ENCODE data around the gene DMD.
"Not testable (repeated sequence)": the region's sequence is repeated elsewhere in the genome, so short reads cannot be mapped to it uniquely, and the experiment has no call there.

The DMD gene

GRCh38 chrX:31663172-31663571 lies 1548.2 kb downstream of the DMD start:
- DNase-seq: no peak

DNA sequence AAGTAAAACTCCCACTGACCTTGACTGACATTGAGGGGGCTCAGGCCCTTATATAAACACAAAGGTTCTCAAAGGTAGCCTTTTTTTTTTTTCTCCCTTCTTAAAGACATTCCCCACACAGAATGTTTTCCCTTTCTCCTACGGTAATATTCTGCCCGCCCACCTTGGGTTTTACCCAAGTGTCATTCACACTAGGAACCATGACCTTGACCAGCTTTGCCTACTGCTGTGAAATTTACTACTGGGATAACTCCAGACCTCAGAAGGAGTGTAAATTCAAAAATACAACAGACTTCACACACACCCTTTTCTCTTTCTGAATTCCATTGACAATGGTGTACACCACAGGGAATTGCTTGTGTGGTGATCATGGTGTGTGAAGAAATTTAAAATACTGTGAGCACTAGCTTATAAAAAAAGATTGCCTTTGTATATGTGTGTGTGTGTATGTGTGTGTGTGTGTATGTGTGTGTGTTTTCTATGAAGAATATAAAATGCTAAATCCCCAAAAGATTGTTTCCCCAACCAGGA lies 1550.0 kb downstream of the DMD start:
- DNase-seq: no peak

- DNase-seq: no peak
Measured at GRCh38 chrX:31658360-31658759, 1553.0 kb downstream of the DMD start.

DNA sequence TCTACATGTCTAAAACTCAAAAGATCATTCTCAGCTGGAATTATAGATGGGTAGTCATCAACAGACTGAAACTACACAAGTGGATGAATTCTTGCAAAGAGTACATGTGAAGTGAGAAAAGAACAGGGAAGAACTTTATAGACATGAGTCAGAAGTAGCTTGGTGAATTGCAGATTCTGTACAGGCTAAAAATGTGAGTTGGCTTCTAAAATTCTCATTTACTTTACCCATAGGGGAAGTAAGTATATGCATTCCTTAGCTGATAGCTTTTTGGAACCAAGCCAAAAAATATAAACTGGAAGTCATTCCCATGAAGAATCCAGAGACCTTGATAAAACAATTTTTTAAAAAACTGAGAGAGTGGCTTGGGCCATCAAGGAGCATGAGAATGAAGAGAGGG lies 1555.3 kb downstream of the DMD start:
- no peak for DNase-seq

GRCh38 chrX:31653422-31653821 lies 1557.9 kb downstream of the DMD start:
- DNase-seq: no peak

GRCh38 chrX:31652650-31653049 lies 1558.7 kb downstream of the DMD start:
- DNase-seq: no peak

DNA sequence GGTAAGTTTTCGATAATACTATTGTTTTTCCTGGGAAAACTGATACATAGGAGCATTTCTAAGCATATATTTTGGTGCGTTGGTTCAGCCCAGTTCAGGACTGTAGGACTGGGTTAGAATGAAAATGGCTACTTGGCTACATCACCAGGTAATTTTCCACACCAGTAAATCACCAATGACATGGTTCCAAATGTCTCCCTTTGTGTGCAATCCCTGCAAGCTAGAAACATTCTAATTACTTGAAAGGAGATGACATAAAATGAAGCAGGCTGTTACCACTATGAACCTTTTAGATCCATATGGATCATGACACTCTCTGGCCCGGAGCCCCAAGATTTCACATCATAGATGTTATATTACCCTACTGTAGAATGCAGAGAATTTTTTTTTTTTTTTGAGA lies 1562.1 kb downstream of the DMD start:
- DNase-seq: no peak

GRCh38 chrX:31633349-31633748 lies 1578.0 kb downstream of the DMD start:
- no peak for DNase-seq

- DNase-seq: no peak
Measured at GRCh38 chrX:31629195-31629594, 1582.2 kb downstream of the DMD start.

DNA sequence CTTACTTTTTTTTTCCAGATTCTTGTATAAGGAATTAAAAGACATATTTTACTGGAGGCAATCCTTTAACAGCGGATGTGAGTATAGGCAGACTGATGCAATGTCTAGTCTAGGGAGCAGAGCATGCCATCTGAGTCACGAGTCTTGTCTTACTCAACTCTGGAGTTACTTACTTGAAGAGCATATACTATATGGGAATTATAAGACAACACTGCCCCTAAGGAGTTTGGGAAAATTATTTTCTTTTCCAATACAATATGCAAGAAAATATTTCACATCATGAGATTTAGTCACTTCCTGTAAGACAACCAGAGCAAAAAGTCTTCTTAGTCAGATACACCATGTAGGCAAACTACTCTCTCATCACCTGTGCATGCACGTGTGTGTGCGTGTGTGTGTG lies 1602.2 kb downstream of the DMD start:
- no peak for DNase-seq

DNA sequence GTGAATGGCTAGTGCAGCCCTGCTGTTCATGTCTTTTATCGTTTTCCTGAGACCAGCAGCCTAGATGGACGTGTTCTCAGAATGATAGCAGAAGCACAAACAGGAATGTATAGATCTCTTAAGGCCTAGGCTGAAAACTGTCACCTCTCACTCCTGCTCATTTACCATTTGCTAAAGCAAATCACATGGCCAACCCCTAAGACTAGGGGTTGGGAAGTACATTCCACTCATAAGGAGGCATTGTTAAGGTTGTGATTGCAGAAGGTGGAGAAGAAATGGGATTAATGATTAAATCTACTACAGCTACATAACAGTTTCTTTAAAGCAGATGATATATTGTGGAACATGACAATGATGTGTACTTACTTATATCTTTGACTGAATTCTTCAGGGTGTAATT lies 1602.7 kb downstream of the DMD start:
- no peak for DNase-seq

GRCh38 chrX:31606771-31607170 lies 1604.6 kb downstream of the DMD start:
- no peak for DNase-seq

DNA sequence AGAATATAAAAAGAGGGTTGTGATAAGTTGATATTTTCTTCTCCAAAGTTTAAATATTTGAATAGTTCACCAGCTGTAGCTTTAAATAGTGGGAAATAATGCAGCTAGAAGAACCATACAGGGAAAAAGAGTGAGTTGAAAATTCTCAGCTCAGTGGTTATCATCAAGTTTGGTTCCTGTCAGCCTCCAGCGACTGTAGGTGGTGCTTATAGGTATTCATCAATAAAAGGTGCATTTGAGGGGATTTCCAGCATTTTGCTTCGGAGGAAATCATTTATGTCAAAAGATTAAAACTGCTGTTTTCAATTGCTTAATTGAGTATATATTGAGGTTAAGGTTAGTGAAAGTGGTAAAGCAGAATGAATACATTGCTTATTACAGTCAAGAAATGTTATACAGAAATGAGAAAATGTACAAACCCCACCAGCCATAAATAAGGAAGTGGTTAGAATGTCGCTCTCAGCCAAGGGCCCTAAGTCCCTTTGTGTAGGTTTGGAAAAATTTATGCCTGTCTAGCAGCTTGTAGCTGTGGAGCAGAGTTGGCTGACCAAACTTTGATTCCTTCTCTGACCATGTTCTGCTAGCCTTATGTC lies 1606.6 kb downstream of the DMD start:
- no peak for DNase-seq

DNA sequence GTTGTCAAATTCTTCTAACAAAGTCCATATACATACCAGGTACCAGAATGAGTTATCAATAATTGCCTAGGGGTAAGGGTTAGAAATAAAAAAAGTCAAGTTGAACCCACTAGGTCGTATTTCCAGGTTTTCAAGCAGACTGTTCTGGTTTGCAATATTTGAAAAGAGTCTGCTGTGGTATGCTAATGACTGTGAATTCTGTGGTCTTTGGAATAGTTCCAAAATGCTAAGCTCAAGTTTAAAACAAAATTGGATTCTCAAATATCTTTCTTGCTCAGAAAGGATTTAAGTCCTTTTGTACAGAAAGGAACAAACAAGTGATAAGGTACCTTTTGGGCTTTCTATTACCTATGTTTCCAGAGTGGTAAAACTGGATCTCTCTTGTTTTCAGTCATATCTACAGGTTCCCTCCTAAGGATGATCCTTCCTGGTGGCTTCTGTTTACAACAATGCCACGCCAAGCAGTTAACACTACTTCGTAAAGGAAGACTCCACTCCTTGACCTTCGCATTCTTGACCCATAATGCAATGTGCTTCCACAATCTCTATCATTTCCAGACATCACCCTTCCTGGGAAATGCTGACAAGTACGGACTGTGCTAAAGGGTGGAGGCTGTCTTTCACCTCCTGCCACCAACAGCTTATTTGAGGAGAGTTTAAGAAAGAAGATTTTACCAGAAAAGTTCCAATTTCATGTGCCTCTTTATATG lies 1607.8 kb downstream of the DMD start:
- DNase-seq: no peak

DNA sequence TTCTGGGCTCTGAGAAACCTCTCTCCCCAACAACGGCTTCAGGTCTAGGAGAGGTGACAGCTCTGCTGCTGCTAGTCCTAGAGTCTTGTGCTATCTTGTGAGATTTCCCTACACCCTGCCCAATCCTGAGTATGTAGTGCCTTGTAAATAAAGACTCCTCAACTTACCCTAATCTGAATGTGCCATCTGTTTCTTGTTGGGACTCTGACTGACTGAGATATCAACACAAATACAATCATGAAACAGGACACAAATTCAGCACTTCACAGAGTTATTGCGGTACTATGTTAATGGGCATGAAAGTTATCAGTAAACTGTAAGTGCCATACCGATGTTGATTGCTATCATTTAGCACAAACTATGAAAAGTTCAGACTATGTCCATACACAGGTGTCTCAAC lies 1610.5 kb downstream of the DMD start:
- DNase-seq: no peak

- no peak for DNase-seq
Measured at GRCh38 chrX:31593353-31593752, 1618.0 kb downstream of the DMD start.

DNA sequence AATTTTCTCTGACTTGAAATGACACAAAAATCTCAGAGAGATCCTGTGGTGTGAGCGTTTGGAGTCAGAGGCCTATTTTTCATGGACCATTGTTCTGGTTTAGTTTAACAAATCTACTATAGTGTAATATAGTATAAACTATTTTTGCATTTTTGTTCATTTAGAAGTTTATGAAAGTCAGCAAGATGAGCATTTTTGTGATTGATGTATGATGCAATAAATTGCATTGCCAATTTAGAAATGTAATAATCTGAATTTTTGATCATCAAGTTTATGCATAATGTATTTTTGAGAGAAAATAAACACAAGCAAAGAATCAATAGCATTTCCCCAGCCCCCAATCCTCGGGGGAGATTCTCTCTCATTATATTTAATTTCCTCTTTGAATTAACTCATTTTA lies 1620.0 kb downstream of the DMD start:
- no peak for DNase-seq

DNA sequence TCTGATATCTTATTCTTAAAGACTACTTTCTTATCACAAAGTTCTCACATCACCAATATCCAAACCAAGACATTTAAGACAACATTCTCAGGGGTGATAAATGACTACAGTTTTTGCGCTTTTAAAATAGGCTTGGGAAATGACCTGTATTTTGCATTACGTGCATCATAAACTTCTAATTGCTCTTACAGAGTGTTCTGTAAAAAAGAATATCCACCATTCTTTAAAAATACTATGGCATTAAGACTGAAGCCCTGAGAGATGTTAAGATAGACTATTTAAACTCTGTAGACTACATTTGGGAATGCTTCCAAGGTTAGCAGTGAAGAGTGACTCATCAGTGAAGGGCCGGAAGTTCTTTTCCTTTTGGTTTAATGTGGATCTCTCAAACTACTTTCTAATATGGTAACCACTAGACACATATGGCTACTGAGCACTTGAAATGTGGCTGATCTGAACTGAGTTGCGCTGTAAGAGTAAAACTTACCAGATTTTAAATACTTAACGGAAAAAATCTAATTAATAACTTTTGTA lies 1620.7 kb downstream of the DMD start:
- no peak for DNase-seq

DNA sequence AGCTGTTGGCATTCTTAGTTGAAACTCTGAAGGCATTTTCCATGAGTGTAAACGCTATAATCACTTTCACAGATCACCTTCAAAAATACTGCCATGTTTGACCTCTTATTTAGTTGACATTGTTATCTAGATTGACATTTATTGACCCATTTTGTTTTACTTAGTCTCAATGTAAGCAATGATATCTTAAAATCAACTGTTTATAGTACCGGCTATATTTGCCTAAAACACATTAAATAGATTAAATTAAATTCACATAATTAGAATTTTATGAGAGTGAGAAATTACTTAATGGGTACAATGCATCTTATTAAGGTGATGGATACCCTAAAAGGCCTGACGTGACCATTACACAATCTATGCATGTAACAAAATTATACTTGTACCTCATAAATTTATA lies 1621.8 kb downstream of the DMD start:
- no peak for DNase-seq

DNA sequence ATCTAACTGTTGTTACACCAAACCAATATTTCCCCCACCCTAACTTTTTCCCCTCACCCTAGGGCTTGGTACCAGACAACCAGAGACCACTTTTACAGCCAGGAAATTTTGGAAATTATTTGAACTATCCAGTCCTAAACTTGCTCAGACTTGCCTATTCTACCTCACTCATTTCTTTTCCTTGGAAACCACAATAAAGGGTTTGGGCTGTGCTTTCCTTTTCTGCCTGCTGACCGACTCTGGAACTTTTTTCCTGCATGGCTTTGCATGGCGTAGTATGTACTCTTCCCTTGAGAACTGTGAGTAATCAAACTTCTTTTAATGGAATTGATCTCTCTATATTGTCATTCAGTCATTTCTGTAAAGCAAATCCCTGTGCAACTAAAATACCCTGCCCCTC lies 1623.0 kb downstream of the DMD start:
- DNase-seq: no peak

DNA sequence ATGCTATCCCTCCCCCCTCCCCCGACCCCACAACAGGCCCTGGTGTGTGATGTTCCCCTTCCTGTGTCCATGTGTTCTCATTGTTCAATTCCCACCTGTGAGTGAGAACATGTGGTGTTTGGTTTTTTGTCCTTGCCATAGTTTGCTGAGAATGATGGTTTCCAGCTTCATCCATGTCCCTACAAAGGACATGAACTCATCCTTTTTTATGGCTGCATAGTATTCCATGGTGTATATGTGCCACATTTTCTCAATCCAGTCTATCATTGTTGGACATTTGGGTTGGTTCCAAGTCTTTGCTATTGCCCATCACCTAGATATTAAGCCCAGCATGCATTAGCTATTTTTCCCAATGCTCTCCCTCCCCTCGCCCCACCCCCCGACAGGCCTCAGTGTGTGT lies 1627.5 kb downstream of the DMD start:
- DNase-seq: not testable (repeated sequence)

GRCh38 chrX:31580726-31581125 lies 1630.6 kb downstream of the DMD start:
- no peak for DNase-seq

GRCh38 chrX:31580227-31580626 lies 1631.1 kb downstream of the DMD start:
- DNase-seq: no peak

- no peak for DNase-seq
Measured at GRCh38 chrX:31572360-31572759, 1639.0 kb downstream of the DMD start.

DNA sequence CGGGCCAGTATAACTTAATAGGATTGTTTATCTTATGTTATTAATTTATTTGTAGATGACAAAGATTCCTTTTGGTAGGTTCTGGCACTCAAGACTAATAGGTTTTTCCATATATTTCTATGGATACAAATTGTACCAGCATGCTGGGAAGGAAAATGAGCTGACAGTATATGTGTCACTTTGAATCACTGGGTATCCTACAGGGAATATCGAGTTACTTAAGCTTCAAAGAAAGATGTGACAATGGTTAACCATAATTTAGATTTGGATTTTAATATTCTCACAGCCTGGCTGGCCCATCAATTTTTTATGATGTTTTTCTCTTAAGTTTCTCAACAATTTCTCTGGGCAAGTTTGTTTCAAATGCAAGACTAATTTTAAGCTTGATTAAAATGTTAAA lies 1640.7 kb downstream of the DMD start:
- no peak for DNase-seq

Data from CD4-positive, alpha-beta T cell treated with Interleukin-4 for 1 hour (primary cell).